ENCODE results near the gene DRG1.

DNA sequence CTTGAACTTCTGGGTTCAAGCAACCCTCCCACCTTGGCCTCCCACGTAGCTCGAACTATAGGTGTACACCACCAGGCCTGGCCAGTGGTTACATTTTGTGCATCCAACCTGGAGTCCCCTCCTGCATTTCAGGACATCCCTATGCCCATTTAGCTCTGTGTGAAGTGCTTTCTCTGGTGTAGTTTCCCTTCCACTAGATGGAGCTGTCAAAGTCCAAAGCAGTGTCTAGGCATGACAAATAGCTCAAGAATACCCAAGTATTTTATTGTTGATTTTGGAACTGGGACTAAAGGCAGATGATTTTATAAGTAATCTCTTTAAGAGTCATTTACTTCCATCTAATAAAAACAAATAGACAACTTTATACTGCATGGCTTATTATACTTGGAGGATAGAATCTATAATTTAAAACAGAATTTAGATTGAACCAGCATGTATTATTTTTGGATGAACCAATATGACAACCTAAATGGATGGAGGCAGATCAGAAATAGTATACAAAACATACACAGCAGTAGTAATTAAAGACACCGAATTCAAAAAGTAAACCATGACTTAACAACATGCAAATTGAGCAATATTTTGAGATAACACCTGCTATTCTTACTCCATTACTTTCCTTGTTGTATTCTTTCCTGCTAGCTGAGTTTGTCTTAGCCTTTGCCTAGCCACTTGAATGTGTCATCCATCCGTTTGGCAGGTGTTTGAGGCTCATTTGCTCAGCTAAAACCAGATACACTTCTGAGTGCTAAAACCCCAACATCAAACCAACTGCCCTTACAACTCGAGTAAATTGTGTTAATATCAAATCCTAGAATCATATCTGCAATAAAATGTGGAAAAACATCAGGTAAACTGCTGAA, 52.5 kb downstream of the DRG1 start:
- TF ChIP-seq, protein P1, sequence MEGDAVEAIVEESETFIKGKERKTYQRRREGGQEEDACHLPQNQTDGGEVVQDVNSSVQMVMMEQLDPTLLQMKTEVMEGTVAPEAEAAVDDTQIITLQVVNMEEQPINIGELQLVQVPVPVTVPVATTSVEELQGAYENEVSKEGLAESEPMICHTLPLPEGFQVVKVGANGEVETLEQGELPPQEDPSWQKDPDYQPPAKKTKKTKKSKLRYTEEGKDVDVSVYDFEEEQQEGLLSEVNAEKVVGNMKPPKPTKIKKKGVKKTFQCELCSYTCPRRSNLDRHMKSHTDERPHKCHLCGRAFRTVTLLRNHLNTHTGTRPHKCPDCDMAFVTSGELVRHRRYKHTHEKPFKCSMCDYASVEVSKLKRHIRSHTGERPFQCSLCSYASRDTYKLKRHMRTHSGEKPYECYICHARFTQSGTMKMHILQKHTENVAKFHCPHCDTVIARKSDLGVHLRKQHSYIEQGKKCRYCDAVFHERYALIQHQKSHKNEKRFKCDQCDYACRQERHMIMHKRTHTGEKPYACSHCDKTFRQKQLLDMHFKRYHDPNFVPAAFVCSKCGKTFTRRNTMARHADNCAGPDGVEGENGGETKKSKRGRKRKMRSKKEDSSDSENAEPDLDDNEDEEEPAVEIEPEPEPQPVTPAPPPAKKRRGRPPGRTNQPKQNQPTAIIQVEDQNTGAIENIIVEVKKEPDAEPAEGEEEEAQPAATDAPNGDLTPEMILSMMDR (IDR thresholded peaks at IDR 0.05), result peak in 1 of 5 experiments; percentile 27
- no peak for TF ChIP-seq EP300 (IDR thresholded peaks at IDR 0.05)

Data from tibial nerve (tissue), 4 donors.